Lower leg skin (tissue), 4 donors: Measurements from ENCODE around the gene PLEKHA8. TPM values are rescaled to one million over a fixed set of nuclear protein-coding genes. Genes with fewer than 3 reads are reported as not detected.

Experiments used
- DNase-seq, 2 donors: peaks; one replicate each; pipeline ENCODE4 v3.0.0-alpha.2; 2019; ENCODE audit warnings: low spot score in 2 of 2
- H3K4me3 ChIP-seq: fragments of 200-600 bp; sonication (generic); 2 replicates; pipeline ENCODE4 v1.5.1; 2017; ENCODE audit warnings: mild to moderate bottlenecking, low read depth; ENCODE audit not compliant: poor library complexity, severe bottlenecking
- CTCF ChIP-seq, 3 donors: fragments of 450-650 bp; IDR thresholded peaks; one replicate each; pipeline ENCODE4 v1.5.1; 2016; ENCODE audit warnings: antibody characterized with exemption in 3 of 3, mild to moderate bottlenecking in 3 of 3, moderate library complexity in 2 of 3
- POLR2A ChIP-seq, 2 donors: fragments of 450-650 bp; IDR thresholded peaks; one replicate each; pipeline ENCODE4 v1.6.1; 2016 to 2017; ENCODE audit warnings: antibody characterized with exemption in 2 of 2, mild to moderate bottlenecking in 1 of 2, moderate library complexity in 1 of 2
- WGBS, 2 donors: methylation state at CpG; one replicate each; pipeline ENCODE4 v1.1.5; 2018; 5-methylcytosine and 5-hydroxymethylcytosine counted together
- intact Hi-C: fragments of 100-400 bp; cut with DNase I; formaldehyde crosslinking; loops from one replicate; pipeline ENCODE4 v1.15.0; 2023; ENCODE audit warnings: low total_unique reads
- total RNA-seq, 4 donors: library from RNA; depleted of rRNA; stranded (reverse); fragments of >200 nt; gene quantifications; one replicate each; pipeline ENCODE4 v1.1.0, GENCODE V29; 2016

Gene PLEKHA8
- total RNA-seq, 4 donors from 2014 or later = 6.0 to 10.9 (median 6.5) TPM

GRCh38 chr7:30157204-30157603, 129.0 kb downstream of the PLEKHA8 start:
- 74 to 77% methylated on average over 9 of the region's 9 CpGs for WGBS, 2 donors
- no peak for DNase-seq
- TF ChIP-seq CTCF (IDR thresholded peaks at IDR 0.05) (no peak), POLR2A (IDR thresholded peaks at IDR 0.05) (no peak)
- H3K4me3 ChIP-seq = no peak overlapping the region
- intact Hi-C loops = no loop called here

- DNase-seq = no peak
- 85 to 91% methylated on average over 4 of the region's 4 CpGs for WGBS, 2 donors
- no peak overlapping the region for H3K4me3 ChIP-seq
- intact Hi-C loops = no loop called here
- no peak for TF ChIP-seq CTCF (IDR thresholded peaks at IDR 0.05)
- TF ChIP-seq POLR2A (IDR thresholded peaks at IDR 0.05) = no peak
Observed at GRCh38 chr7:30159163-30159562, 131.0 kb downstream of the PLEKHA8 start.

GRCh38 chr7:30159698-30160143, 131.5 kb downstream of the PLEKHA8 start:
- WGBS, 2 donors = 58 to 73% methylated on average over 6 of the region's 6 CpGs
- TF ChIP-seq POLR2A (IDR thresholded peaks at IDR 0.05) = no peak
- TF ChIP-seq CTCF (IDR thresholded peaks at IDR 0.05) = no peak
- intact Hi-C loops = no loop called here

GRCh38 chr7:30160329-30160728, 132.1 kb downstream of the PLEKHA8 start:
- 82 to 85% methylated on average over 2 of the region's 2 CpGs for WGBS, 2 donors
- intact Hi-C loops = no loop called here
- TF ChIP-seq CTCF (IDR thresholded peaks at IDR 0.05) = no peak
- no peak overlapping the region for H3K4me3 ChIP-seq
- DNase-seq = no peak

More at GRCh38 chr7:30159698-30160143, 131.5 kb downstream of the PLEKHA8 start:
- no peak for DNase-seq
- H3K4me3 ChIP-seq = no peak overlapping the region

GRCh38 chr7:30162133-30162532, 133.9 kb downstream of the PLEKHA8 start:
- 76 to 81% methylated on average over 3 of the region's 3 CpGs for WGBS, 2 donors
- intact Hi-C loops = no loop called here
- TF ChIP-seq POLR2A (IDR thresholded peaks at IDR 0.05) = no peak
- TF ChIP-seq CTCF (IDR thresholded peaks at IDR 0.05) = no peak
- DNase-seq = no peak
- H3K4me3 ChIP-seq = no peak overlapping the region

- no peak for DNase-seq
- no peak for TF ChIP-seq CTCF (IDR thresholded peaks at IDR 0.05)
- no peak for TF ChIP-seq POLR2A (IDR thresholded peaks at IDR 0.05)
- no peak overlapping the region for H3K4me3 ChIP-seq
- intact Hi-C loops = no loop called here
- WGBS, 2 donors = 66 to 68% methylated on average over 5 of the region's 5 CpGs
Observed at GRCh38 chr7:30162622-30163124, 134.5 kb downstream of the PLEKHA8 start.
